Right atrium auricular region (tissue), 2 donors: ENCODE data around the gene CD1C. TPM values are rescaled to one million over a fixed set of nuclear protein-coding genes. Genes with fewer than 3 reads are reported as not detected.
"Not testable (repeated sequence)": the region's sequence is repeated elsewhere in the genome, so short reads cannot be mapped to it uniquely, and the experiment has no call there.

ENCODE experiments used
- DNase-seq: peaks from one replicate; pipeline ENCODE4 v3.0.0-alpha.2; 2019; ENCODE audit warnings: low spot score
- H3K27ac ChIP-seq, 2 donors: fragments of 200-600 bp; sonication (generic); 1 replicate in 1 of 2; 2 replicates in 1 of 2; pipeline ENCODE4 v1.5.1; 2016 to 2019
- H3K27me3 ChIP-seq, 2 donors: fragments of 200-600 bp; sonication (generic); one replicate each; pipeline versions ENCODE4 v1.5.1 to v1.6.0; 2017 to 2019
- H3K36me3 ChIP-seq: fragments of 200-600 bp; sonication (generic); one replicate; pipeline ENCODE4 v1.5.1; 2016
- H3K4me1 ChIP-seq, 2 donors: fragments of 200-600 bp; sonication (generic); one replicate each; pipeline versions ENCODE4 v1.5.1 to v1.6.0; 2017 to 2019
- H3K4me3 ChIP-seq, 2 donors: fragments of 200-600 bp; sonication (generic); 1 replicate in 1 of 2; 2 replicates in 1 of 2; pipeline ENCODE4 v1.5.1; 2017 to 2019; ENCODE audit warnings: mild to moderate bottlenecking in 1 of 2, moderate library complexity in 1 of 2
- H3K9me3 ChIP-seq, 2 donors: fragments of 200-600 bp; sonication (generic); one replicate each; pipeline ENCODE4 v1.5.1; 2019
- total RNA-seq, 2 donors: library from RNA; depleted of rRNA; stranded (reverse); fragments of >200 nt; gene quantifications; one replicate each; pipeline ENCODE4 v1.1.0, GENCODE V29; 2016
- TF ChIP-seq, protein P1 (sequence below), 2 donors: fragments of 200-600 bp; sonication (generic); IDR thresholded peaks; one replicate each; pipeline ENCODE4 v1.5.1; 2019; ENCODE audit warnings: antibody characterized with exemption in 2 of 2

CD1C gene
- total RNA-seq, 2 donors from 2014 or later, result 0.31 to 0.44 TPM

DNA sequence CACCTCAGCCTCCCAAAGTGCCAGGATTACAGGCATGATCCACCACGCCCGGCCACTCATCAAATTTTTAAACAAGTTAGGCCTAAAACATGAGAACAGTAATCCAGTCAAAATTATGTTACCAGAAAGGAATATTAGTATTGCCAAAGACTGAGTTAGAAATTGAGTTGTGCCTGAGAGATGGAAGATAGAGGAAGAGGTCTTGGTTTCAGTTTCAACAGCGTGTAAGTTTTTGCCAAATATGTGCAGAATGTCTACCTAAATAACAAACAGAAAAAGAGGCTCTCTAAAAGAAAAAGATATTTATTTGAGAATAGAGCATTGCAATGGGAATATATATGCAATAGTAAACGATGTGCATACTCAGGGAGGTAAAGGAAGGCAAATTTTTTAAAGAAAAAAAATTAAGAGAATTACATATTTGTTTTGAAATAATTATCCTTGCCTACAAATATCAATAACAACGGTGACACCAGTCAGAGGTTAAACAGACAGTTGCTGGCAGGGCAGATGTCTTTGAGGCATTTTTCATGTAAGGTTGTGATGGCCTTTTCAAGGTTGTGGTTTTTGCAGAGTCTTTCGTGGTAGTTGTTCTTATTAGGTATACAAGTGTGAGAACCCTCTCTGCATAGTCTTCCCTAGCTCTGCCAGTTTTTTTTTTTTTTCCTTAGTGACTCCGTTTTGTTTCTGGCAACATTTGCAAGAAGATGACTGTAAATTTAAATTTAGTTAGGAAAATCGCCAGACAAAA lies 43.9 kb downstream of the CD1C start:
- Histone ChIP-seq H3K9me3 (no peaks in the 10 kb centered on the region), H3K36me3 (no peaks in the 10 kb centered on the region), H3K27ac (no peak overlapping the region), H3K4me1 (no peaks in the 10 kb centered on the region), H3K4me3 (no peak overlapping the region), H3K27me3 (no peaks in the 10 kb centered on the region)
- TF ChIP-seq, protein P1, sequence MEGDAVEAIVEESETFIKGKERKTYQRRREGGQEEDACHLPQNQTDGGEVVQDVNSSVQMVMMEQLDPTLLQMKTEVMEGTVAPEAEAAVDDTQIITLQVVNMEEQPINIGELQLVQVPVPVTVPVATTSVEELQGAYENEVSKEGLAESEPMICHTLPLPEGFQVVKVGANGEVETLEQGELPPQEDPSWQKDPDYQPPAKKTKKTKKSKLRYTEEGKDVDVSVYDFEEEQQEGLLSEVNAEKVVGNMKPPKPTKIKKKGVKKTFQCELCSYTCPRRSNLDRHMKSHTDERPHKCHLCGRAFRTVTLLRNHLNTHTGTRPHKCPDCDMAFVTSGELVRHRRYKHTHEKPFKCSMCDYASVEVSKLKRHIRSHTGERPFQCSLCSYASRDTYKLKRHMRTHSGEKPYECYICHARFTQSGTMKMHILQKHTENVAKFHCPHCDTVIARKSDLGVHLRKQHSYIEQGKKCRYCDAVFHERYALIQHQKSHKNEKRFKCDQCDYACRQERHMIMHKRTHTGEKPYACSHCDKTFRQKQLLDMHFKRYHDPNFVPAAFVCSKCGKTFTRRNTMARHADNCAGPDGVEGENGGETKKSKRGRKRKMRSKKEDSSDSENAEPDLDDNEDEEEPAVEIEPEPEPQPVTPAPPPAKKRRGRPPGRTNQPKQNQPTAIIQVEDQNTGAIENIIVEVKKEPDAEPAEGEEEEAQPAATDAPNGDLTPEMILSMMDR (IDR thresholded peaks at IDR 0.05), result no peak
- no peak for DNase-seq

DNA sequence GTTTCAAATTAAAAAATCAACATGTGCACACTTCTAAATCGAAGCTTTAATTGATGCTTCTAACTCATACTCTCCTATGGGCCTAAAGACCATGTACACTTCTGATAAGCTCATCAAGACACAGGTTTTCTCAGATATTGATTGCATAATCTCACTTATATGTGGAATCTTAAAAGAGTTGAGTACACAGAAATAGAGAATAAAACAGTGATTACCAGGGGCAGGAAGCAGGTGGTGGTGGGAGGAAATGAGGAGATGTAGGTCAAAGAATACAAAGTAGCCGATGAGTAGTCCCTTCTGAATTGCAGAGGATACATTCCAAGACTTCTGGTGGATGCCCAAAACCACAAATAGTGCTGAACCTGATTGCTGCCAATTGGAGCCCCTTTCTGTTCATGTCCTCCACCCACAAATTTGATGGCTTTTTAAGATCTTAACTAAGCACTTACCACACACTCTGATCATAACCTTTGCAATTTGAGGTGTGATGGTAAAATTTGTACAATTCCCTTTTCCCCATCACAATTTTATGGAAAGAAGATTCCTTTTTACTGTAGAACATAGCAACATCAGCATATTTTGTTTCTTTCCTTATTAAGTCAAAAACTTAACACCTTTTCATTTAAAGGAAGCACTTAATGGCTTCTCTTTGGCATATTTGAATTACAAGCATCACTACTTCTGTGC lies 44.9 kb downstream of the CD1C start:
- Histone ChIP-seq H3K27ac (no peak overlapping the region), H3K9me3 (no peaks in the 10 kb centered on the region), H3K27me3 (no peaks in the 10 kb centered on the region), H3K36me3 (no peaks in the 10 kb centered on the region), H3K4me3 (no peak overlapping the region), H3K4me1 (no peaks in the 10 kb centered on the region)
- TF ChIP-seq, protein P1 (IDR thresholded peaks at IDR 0.05), result no peak
- no peak for DNase-seq

DNA sequence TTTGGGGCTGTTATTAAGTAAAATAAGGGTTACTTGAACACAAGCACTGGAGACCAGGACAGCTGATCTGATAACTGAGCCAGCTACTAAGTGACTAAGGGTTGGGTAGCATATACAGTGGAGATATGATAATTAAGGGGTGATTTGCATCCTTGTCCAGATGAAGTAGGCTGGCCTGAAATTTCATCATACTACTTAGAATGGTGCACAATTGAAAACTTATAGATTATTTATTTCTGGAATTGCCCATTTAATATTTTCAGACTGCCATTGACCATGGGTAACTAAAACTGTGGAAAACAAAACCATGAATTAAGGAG lies 45.5 kb downstream of the CD1C start:
- no peak for DNase-seq
- TF ChIP-seq, protein P1 (IDR thresholded peaks at IDR 0.05), result no peak

DNA sequence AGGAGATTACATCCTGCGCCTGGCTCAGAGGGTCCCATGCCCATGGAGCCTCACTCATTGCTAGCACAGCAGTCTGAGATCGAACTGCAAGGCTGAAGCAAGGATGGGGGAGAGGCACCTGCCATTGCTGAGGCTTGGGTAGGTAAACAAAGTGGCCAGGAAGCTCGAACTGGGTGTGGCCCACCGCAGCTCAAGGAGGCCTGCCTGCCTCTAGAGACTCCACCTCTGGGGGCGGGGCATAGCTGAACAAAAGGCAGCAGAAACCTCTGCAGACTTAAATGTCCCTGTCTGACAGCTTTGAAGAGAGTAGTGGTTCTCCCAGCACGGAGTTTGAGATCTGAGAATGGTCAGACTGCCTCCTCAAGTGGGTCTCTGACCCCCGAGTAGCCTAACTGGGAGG lies 46.7 kb downstream of the CD1C start:
- H3K36me3 ChIP-seq, H3K27ac ChIP-seq, H3K4me1 ChIP-seq, H3K27me3 ChIP-seq, H3K9me3 ChIP-seq, H3K4me3 ChIP-seq, DNase-seq: not testable (repeated sequence)

More for the DNA sequence above, 45.5 kb downstream of the CD1C start:
- H3K36me3 ChIP-seq, result no peaks in the 10 kb centered on the region
- no peaks in the 10 kb centered on the region for H3K4me1 ChIP-seq
- H3K9me3 ChIP-seq, result no peaks in the 10 kb centered on the region
- no peak overlapping the region for H3K4me3 ChIP-seq
- no peak overlapping the region for H3K27ac ChIP-seq
- H3K27me3 ChIP-seq, result no peaks in the 10 kb centered on the region

Other genes with a start within 250 kb of the CD1C start
- 1 to 10 TPM in 1 of 2 donors, under 1 TPM in 1; 0.48 to 2.0 TPM for gene CD1D, start 109.0 kb upstream of the CD1C start, total RNA-seq
- gene CD1A, start 35.5 kb upstream of the CD1C start, total RNA-seq, result not detected
- gene CD1B, start 41.6 kb downstream of the CD1C start, total RNA-seq, result not detected
- under 1 TPM in 1 of 2 donors, not detected in 1; 0.39 TPM for gene CD1E, start 64.0 kb downstream of the CD1C start, total RNA-seq
- gene OR10T2, start 109.5 kb downstream of the CD1C start, total RNA-seq, result not detected
- gene OR10K2, start 136.3 kb downstream of the CD1C start, total RNA-seq, result not detected
- not detected for gene OR10K1, start 171.9 kb downstream of the CD1C start, total RNA-seq
- gene OR10R2, start 182.3 kb downstream of the CD1C start, total RNA-seq, result not detected